K562 (cell line): ENCODE data around the gene LMAN1L. TPM values are rescaled to one million over a fixed set of nuclear protein-coding genes. Genes with fewer than 3 reads are reported as not detected.

ENCODE experiments used
- ATAC-seq: fragments of 200-7000 bp; cut with Tn5 transposase; 3 replicates; pipeline ENCODE4 v1.9.1; 2020; ENCODE audit warnings: moderate library complexity
- BruUV-seq: library from RNA; stranded (reverse); fragments of 400-500 nt; replicated peaks from 2 replicates; lab custom pipeline; 2021; lab: Mats Ljungman, UMichigan
- CTCF ChIA-PET: fragments of 300-600 bp; formaldehyde crosslinking; extraction: SDS; loops from one replicate; lab custom pipeline; 2021; ENCODE audit warnings: low intra/inter-chr PET ratio; lab: Yijun Ruan, JAX
- POLR2A ChIA-PET: fragments of 300-600, 350-650 bp; sonication (Branson Sonifier 250); formaldehyde crosslinking; extraction: SDS; loops from one replicate; lab custom pipeline; 2021; ENCODE audit warnings: antibody characterized with exemption, inconsistent platforms; lab: Yijun Ruan, JAX
- DNase-seq, 4 experiments: peaks; one replicate each; pipeline versions ENCODE4 v3.0.0 to v3.0.0-alpha.2; 2011 to 2018; ENCODE audit warnings: low spot score in 3 of 4, mixed read lengths in 3 of 4; ENCODE audit errors: extremely low read depth in 1 of 4
- FAIRE-seq: peaks from 2 replicates; lab custom pipeline; 2011; peaks lifted over from hg19 to GRCh38; lab: Jason Lieb, UNC
- H2AFZ ChIP-seq: 2 replicates; pipeline ENCODE4 v1.6.0; 2011; ENCODE audit warnings: low read depth, low read length, control low read depth, inconsistent platforms
- H3K27ac ChIP-seq: fragments of 200-600 bp; 3 replicates; pipeline ENCODE4 v1.8.0; 2011; ENCODE audit warnings: low read depth, mild to moderate bottlenecking, control low read depth, inconsistent platforms, low read length, moderate library complexity, mixed read lengths; ENCODE audit errors: extremely low read depth
- H3K27me3 ChIP-seq, 2 experiments: fragments of 300-600 bp in 1 of 2; 2 replicates in 1 of 2; 3 replicates in 1 of 2; pipeline versions ENCODE4 v1.6.0 to v1.8.0; 2011; ENCODE audit warnings: inconsistent platforms in 2 of 2, low read length in 2 of 2, mild to moderate bottlenecking in 1 of 2, mixed read lengths in 1 of 2, moderate library complexity in 1 of 2; ENCODE audit not compliant: control insufficient read depth in 2 of 2, insufficient read depth in 2 of 2
- H3K36me3 ChIP-seq: fragments of 300-600 bp; 3 replicates; pipeline ENCODE4 v1.8.0; 2011; ENCODE audit warnings: mild to moderate bottlenecking, low read length, inconsistent platforms; ENCODE audit not compliant: control insufficient read depth, insufficient read depth
- H3K4me1 ChIP-seq, 2 experiments: fragments of 200-600 bp in 1 of 2; replicated peaks in 1 of 2; 2 replicates in 1 of 2; 3 replicates in 1 of 2; pipeline versions ENCODE4 v1.5.1 to v1.8.0; 2011; ENCODE audit warnings: inconsistent platforms in 2 of 2, low read length in 2 of 2, mild to moderate bottlenecking in 1 of 2, mixed read lengths in 1 of 2, moderate library complexity in 1 of 2; ENCODE audit not compliant: control insufficient read depth in 2 of 2, insufficient read depth in 2 of 2
- H3K4me2 ChIP-seq: 2 replicates; pipeline ENCODE4 v1.6.1; 2011; ENCODE audit warnings: low read length, control low read depth, inconsistent platforms, mixed read lengths; ENCODE audit not compliant: insufficient read depth
- H3K4me3 ChIP-seq: fragments of 200-600 bp; sonication (generic), shearing (Covaris generic); 2 replicates; pipeline ENCODE4 v1.5.1; 2016; ENCODE audit warnings: control low read depth, inconsistent platforms
- H3K79me2 ChIP-seq: fragments of 200-600 bp; 3 replicates; pipeline ENCODE4 v1.8.0; 2011; ENCODE audit warnings: low read length, inconsistent platforms; ENCODE audit not compliant: control insufficient read depth, insufficient read depth
- H3K9ac ChIP-seq, 2 experiments: 2 replicates each; pipeline versions ENCODE4 v1.6.0 to v1.6.1; 2011; ENCODE audit warnings: low read depth in 2 of 2, low read length in 2 of 2, control low read depth in 1 of 2, inconsistent platforms in 1 of 2, mild to moderate bottlenecking in 1 of 2, mixed read lengths in 1 of 2; ENCODE audit not compliant: insufficient read depth in 1 of 2
- H3K9me1 ChIP-seq: one replicate; pipeline ENCODE4 v1.6.0; 2011; ENCODE audit warnings: inconsistent platforms, mild to moderate bottlenecking, low read length, moderate library complexity; ENCODE audit not compliant: control insufficient read depth, insufficient read depth
- H3K9me3 ChIP-seq: replicated peaks from 2 replicates; pipeline ENCODE4 v1.5.1; 2011; ENCODE audit warnings: low read depth, low read length, inconsistent platforms; ENCODE audit not compliant: control insufficient read depth, insufficient read depth
- H4K20me1 ChIP-seq: replicated peaks from 2 replicates; pipeline ENCODE4 v1.6.1; 2011; ENCODE audit warnings: low read length, inconsistent platforms, mixed read lengths; ENCODE audit not compliant: control insufficient read depth, insufficient read depth
- ARNT ChIP-seq, 2 experiments: fragments of 450-650 bp; IDR thresholded peaks; 2 replicates each; pipeline ENCODE4 v1.6.1; 2016; ENCODE audit warnings: mild to moderate bottlenecking in 1 of 2
- ATF6 ChIP-seq: sonication (generic); formaldehyde crosslinking; IDR thresholded peaks from 2 replicates; pipeline ENCODE4 v1.4.0; 2020; ENCODE audit warnings: mild to moderate bottlenecking, missing genetic modification reagents
- CHCHD3 ChIP-seq: fragments of 250-450 bp; sonication (Bioruptor Pico); IDR thresholded peaks from 2 replicates; pipeline ENCODE4 v2.1.2; 2022; ENCODE audit warnings: mild to moderate bottlenecking
- CREM ChIP-seq: IDR thresholded peaks from 2 replicates; pipeline ENCODE4 v1.6.1; 2014; ENCODE audit warnings: antibody characterized with exemption, low read depth
- EWSR1 ChIP-seq: fragments of 450-650 bp; IDR thresholded peaks from 2 replicates; pipeline ENCODE4 v1.6.1; 2018; ENCODE audit warnings: borderline replicate concordance, mild to moderate bottlenecking, low read depth, moderate library complexity; ENCODE audit not compliant: partially characterized antibody
- HMG20A ChIP-seq: fragments of 450-650 bp; formaldehyde crosslinking; conservative IDR thresholded peaks from 2 replicates; pipeline ENCODE4 v1.4.0; 2020; ENCODE audit warnings: mild to moderate bottlenecking, mixed read lengths
- HNRNPLL ChIP-seq: fragments of 200-400 bp; formaldehyde crosslinking; IDR thresholded peaks from 2 replicates; pipeline ENCODE4 v1.6.1; 2017; ENCODE audit warnings: low read length, low read depth, mild to moderate bottlenecking; ENCODE audit not compliant: poor library complexity, severe bottlenecking
- PHF21A ChIP-seq: fragments of 450-650 bp; IDR thresholded peaks from 2 replicates; pipeline ENCODE4 v1.6.1; 2017; ENCODE audit warnings: low read depth, borderline replicate concordance
- PHTF2 ChIP-seq: fragments of 250-450 bp; sonication (Bioruptor Pico); IDR thresholded peaks from 2 replicates; pipeline ENCODE4 v1.5.0; 2021; ENCODE audit warnings: mild to moderate bottlenecking
- PML ChIP-seq: IDR thresholded peaks from 2 replicates; pipeline ENCODE4 v1.6.1; 2012; ENCODE audit warnings: low read length, inconsistent platforms
- POLR2A ChIP-seq: fragments of 450-650 bp; conservative IDR thresholded peaks from 2 replicates; pipeline ENCODE4 v1.6.1; 2016
- POLR2AphosphoS5 ChIP-seq: IDR thresholded peaks from 2 replicates; pipeline ENCODE4 v1.6.1; 2011; ENCODE audit warnings: mild to moderate bottlenecking, low read depth, low read length, moderate library complexity; ENCODE audit not compliant: control insufficient read depth, insufficient read depth
- TRIM28 ChIP-seq: fragments of 450-650 bp; IDR thresholded peaks from 2 replicates; pipeline ENCODE4 v1.6.1; 2017
- ZBTB26 ChIP-seq: fragments of 450-650 bp; formaldehyde crosslinking; IDR thresholded peaks from 2 replicates; pipeline ENCODE4 v1.4.0; 2022; ENCODE audit warnings: missing genetic modification characterization
- ZBTB9 ChIP-seq: fragments of 450-650 bp; formaldehyde crosslinking; IDR thresholded peaks from 2 replicates; pipeline ENCODE4 v1.4.0; 2020; ENCODE audit warnings: mild to moderate bottlenecking, moderate library complexity
- ZC3H4 ChIP-seq: sonication (generic); formaldehyde crosslinking; IDR thresholded peaks from 2 replicates; pipeline ENCODE4 v1.9.0; 2021; ENCODE audit warnings: missing genetic modification reagents, borderline replicate concordance
- ZNF695 ChIP-seq: fragments of 450-650 bp; formaldehyde crosslinking; IDR thresholded peaks from 2 replicates; pipeline ENCODE4 v1.4.0; 2020; ENCODE audit warnings: mild to moderate bottlenecking, moderate library complexity
- ZSCAN29 ChIP-seq: fragments of 450-650 bp; IDR thresholded peaks from 2 replicates; pipeline ENCODE4 v1.6.1; 2017
- WGBS: fragments of 100-300 bp; shearing (Covaris generic); methylation state at CpG from one replicate; pipeline ENCODE4 v1.1.6; 2016; ENCODE audit warnings: low coverage, mixed read lengths; ENCODE audit not compliant: insufficient coverage; ENCODE audit errors: missing lambda C conversion rate; 5-methylcytosine and 5-hydroxymethylcytosine counted together
- in situ Hi-C: fragments of 300-500 bp; cut with MboI; formaldehyde crosslinking; loops from 4 replicates; pipeline ENCODE4 v1.15.0; 2018; ENCODE audit warnings: inconsistent platforms, mixed read lengths
- intact Hi-C: fragments of 100-400 bp; cut with micrococcal nuclease; formaldehyde crosslinking; loops from 2 replicates; pipeline ENCODE4 v1.14.2; 2022
- polyA plus RNA-seq, 8 experiments: library from polyadenylated mRNA; depleted of rRNA in 4 of 8; stranded (reverse) in 5 of 8; unstranded in 3 of 8; fragments of >200 nt; fragmentation: Nextera tagmentation in 2 of 8; fragmentation: Illumina TruSeq in 1 of 8; extraction: Ambion mirVana in 2 of 8; extraction: Trizol in 1 of 8; gene quantifications; 2 replicates each; pipeline versions ENCODE4 v1.2.1 to v1.2.3, GENCODE V29; 2011 to 2014; ENCODE audit warnings: inconsistent platforms in 1 of 8, missing spikeins in 1 of 8
- total RNA-seq, 7 experiments: library from RNA; depleted of rRNA in 6 of 7; stranded (reverse); fragments of >200 nt in 6 of 7; fragmentation: Illumina TruSeq in 2 of 7; extraction: Trizol in 2 of 7; gene quantifications; 2 replicates each; pipeline versions ENCODE4 v1.2.1 to v1.2.3, GENCODE V29; 2011 to 2021; ENCODE audit warnings: low replicate concordance in 1 of 7

The LMAN1L gene
- total and polyA plus RNA-seq, 9 of the 15 experiments (the other 6 are each of a cell fraction or from before 2014, with no cell fraction given) = not detected

GRCh38 chr15:74838137-74838516 lies 25.5 kb downstream of the LMAN1L start (continued):
- no peak for TF ChIP-seq ZBTB26

- peak in 2 of 4 experiments; percentile 44 to 45 for DNase-seq
- ChIA-PET POLR2A (interaction anchor here (0.6 to 1.7 kb wide), 3 partner anchors 11 to 1003 kb away, joined by 3 to 5 read pairs (median 4); no protein-coding TSS in a partner anchor), CTCF (interaction anchor here (0.5 kb wide), 1 partner anchor 67 kb away, joined by 7 read pairs; no protein-coding TSS in a partner anchor)
- H3K4me2 ChIP-seq = no peak overlapping the region
- no peak overlapping the region for H3K27ac ChIP-seq
- peak overlapping the region in 1 of 2 experiments; percentile 74; a peak in 2 of 4 replicates for H3K9ac ChIP-seq
- H3K4me3 ChIP-seq = no peak overlapping the region
- ATAC-seq = no peak
- peaks cover 18 to 59% of the 10 kb centered on the region in 2 experiments; a peak in 4 of 5 replicates for H3K4me1 ChIP-seq
- in situ Hi-C loops = no loop called here
- no TSS peak for BruUV-seq
- H3K9me1 ChIP-seq = peaks cover 8% of the 10 kb centered on the region
- intact Hi-C loops = loop anchor here (5.0 kb wide), 1 partner anchor 67 kb away; no protein-coding TSS in a partner anchor
- H3K79me2 ChIP-seq = peaks cover 14% of the 10 kb centered on the region; the same call in 2 of the 3 replicates
- H3K36me3 ChIP-seq = peaks cover 53% of the 10 kb centered on the region; the same call in 1 of the 3 replicates
- 79% methylated on average over 9 of the region's 11 CpGs for WGBS
- FAIRE-seq = no peak
- no peaks in the 10 kb centered on the region for H3K27me3 ChIP-seq
- no peak overlapping the region for H2AFZ ChIP-seq
- H3K9me3 ChIP-seq = no peaks in the 10 kb centered on the region
- peaks cover 8% of the 10 kb centered on the region; the same call in 1 of the 2 replicates for H4K20me1 ChIP-seq
- TF ChIP-seq PHTF2 (no peak), ZBTB9 (CRISPR knock-in tag) (no peak), PML (no peak), TRIM28 (no peak), HNRNPLL (no peak), ATF6 (no peak), PHF21A (no peak), CREM (no peak), ZC3H4 (CRISPR knock-in tag) (no peak), HMG20A (CRISPR knock-in tag) (no peak), ZNF695 (CRISPR knock-in tag) (no peak), POLR2AphosphoS5 (no peak), ZSCAN29 (no peak), POLR2A (no peak), CHCHD3 (CRISPR knock-in tag) (no peak), EWSR1 (no peak), ARNT (IDR thresholded peaks at IDR 0.05) (no peak)
Measured at GRCh38 chr15:74838746-74839525, 26.3 kb downstream of the LMAN1L start.
